GM12878 (cell line): ENCODE measurements around the gene SELPLG. TPM values are rescaled to one million over a fixed set of nuclear protein-coding genes. Genes with fewer than 3 reads are reported as not detected.
A peak's percentile ranks its signal among the peaks of the same experiment; 100 is the strongest.

Experiments
- ATAC-seq: fragments of 200-7000 bp; cut with Tn5 transposase; 3 replicates; pipeline ENCODE4 v1.9.1; 2020; ENCODE audit warnings: mild to moderate bottlenecking, moderate library complexity
- BruUV-seq: library from RNA; stranded (reverse); fragments of 400-500 nt; replicated peaks from 2 replicates; lab custom pipeline; 2021; lab: Mats Ljungman, UMichigan
- CTCF ChIA-PET: fragments of 300-600 bp; sonication (Branson Sonifier 250); formaldehyde crosslinking; extraction: SDS; loops from one replicate; lab custom pipeline; 2021; ENCODE audit warnings: inconsistent platforms; lab: Yijun Ruan, JAX
- POLR2A ChIA-PET: fragments of 350-600 bp; formaldehyde crosslinking; extraction: SDS; loops from one replicate; lab custom pipeline; 2021; ENCODE audit warnings: inconsistent platforms; lab: Charles Lee
- RAD21 ChIA-PET: fragments of 300-600 bp; sonication (Branson Sonifier 250); formaldehyde crosslinking; loops from one replicate; lab custom pipeline; 2023; ENCODE audit warnings: antibody characterized with exemption; ENCODE audit not compliant: unreplicated experiment; lab: Charles Lee
- SMC1A ChIA-PET: fragments of 300-600 bp; sonication (Branson Sonifier 250); formaldehyde crosslinking; loops from one replicate; lab custom pipeline; 2023; ENCODE audit not compliant: unreplicated experiment, uncharacterized antibody; lab: Charles Lee
- DNase-seq: peaks from one replicate; pipeline ENCODE4 v3.0.0-alpha.2; 2011; ENCODE audit warnings: low read depth, low spot score
- FAIRE-seq: peaks from 3 replicates; lab custom pipeline; 2011; peaks lifted over from hg19 to GRCh38; lab: Jason Lieb, UNC
- H2AFZ ChIP-seq: 2 replicates; pipeline ENCODE4 v1.6.0; 2011; ENCODE audit warnings: low read depth, low read length, control low read depth; ENCODE audit not compliant: control insufficient read depth
- H3K27ac ChIP-seq: 2 replicates; pipeline ENCODE4 v1.5.1; 2011; ENCODE audit warnings: control low read depth; ENCODE audit not compliant: control insufficient read depth, insufficient read depth
- H3K27me3 ChIP-seq, 2 experiments: replicated peaks in 1 of 2; 2 replicates each; pipeline versions ENCODE4 v1.6.0 to v1.6.1; 2011; ENCODE audit warnings: low read length in 1 of 2; ENCODE audit not compliant: control insufficient read depth in 2 of 2, insufficient read depth in 2 of 2
- H3K36me3 ChIP-seq, 2 experiments: 2 replicates each; pipeline ENCODE4 v1.5.1; 2011; ENCODE audit warnings: low read length in 1 of 2; ENCODE audit not compliant: control insufficient read depth in 2 of 2, insufficient read depth in 2 of 2
- H3K4me1 ChIP-seq: 2 replicates; pipeline ENCODE4 v1.6.1; 2011; ENCODE audit warnings: mild to moderate bottlenecking, low read length, moderate library complexity, mixed read lengths; ENCODE audit not compliant: control insufficient read depth, insufficient read depth
- H3K4me2 ChIP-seq: 2 replicates; pipeline ENCODE4 v1.6.0; 2011; ENCODE audit warnings: control low read depth; ENCODE audit not compliant: control insufficient read depth, insufficient read depth
- H3K4me3 ChIP-seq: fragments of 200-600 bp; sonication (generic); 2 replicates; pipeline ENCODE4 v1.5.1; 2016
- H3K79me2 ChIP-seq: 2 replicates; pipeline ENCODE4 v1.6.0; 2011; ENCODE audit warnings: low read length; ENCODE audit not compliant: control insufficient read depth, insufficient read depth
- H3K9ac ChIP-seq: 2 replicates; pipeline ENCODE4 v1.8.0; 2011; ENCODE audit warnings: low read length, control low read depth, mixed read lengths; ENCODE audit not compliant: control insufficient read depth, insufficient read depth
- H3K9me3 ChIP-seq: replicated peaks from 3 replicates; pipeline ENCODE4 v1.5.1; 2011; ENCODE audit warnings: mild to moderate bottlenecking, low read length; ENCODE audit not compliant: control insufficient read depth, insufficient read depth
- H4K20me1 ChIP-seq: 2 replicates; pipeline ENCODE4 v1.6.0; 2011; ENCODE audit not compliant: control insufficient read depth, insufficient read depth
- ELK1 ChIP-seq: IDR thresholded peaks from 2 replicates; pipeline ENCODE4 v1.6.1; 2012; ENCODE audit warnings: low read depth, low read length, improper control_type of control experiment
- IKZF2 ChIP-seq, 2 experiments: fragments of 450-650 bp; IDR thresholded peaks; 2 replicates each; pipeline ENCODE4 v1.6.1; 2017; ENCODE audit warnings: mild to moderate bottlenecking in 2 of 2, moderate library complexity in 2 of 2
- MEF2B ChIP-seq: fragments of 450-650 bp; IDR thresholded peaks from 2 replicates; pipeline ENCODE4 v1.6.1; 2018; ENCODE audit warnings: mild to moderate bottlenecking, moderate library complexity; ENCODE audit not compliant: partially characterized antibody, poor library complexity, severe bottlenecking
- MLLT1 ChIP-seq: fragments of 450-650 bp; IDR thresholded peaks from 2 replicates; pipeline ENCODE4 v1.6.1; 2016; ENCODE audit warnings: mild to moderate bottlenecking
- MYB ChIP-seq: fragments of 150-350 bp; IDR thresholded peaks from 2 replicates; pipeline ENCODE4 v1.6.1; 2014; ENCODE audit warnings: mild to moderate bottlenecking, low read depth, low read length, borderline replicate concordance
- NFYB ChIP-seq: IDR thresholded peaks from 2 replicates; pipeline ENCODE4 v1.6.1; 2011; ENCODE audit warnings: low read depth, mild to moderate bottlenecking, low read length, improper control_type of control experiment, moderate library complexity; ENCODE audit not compliant: insufficient read depth
- POLR2AphosphoS2 ChIP-seq: IDR thresholded peaks from 2 replicates; pipeline ENCODE4 v1.6.1; 2011; ENCODE audit warnings: low read depth, mild to moderate bottlenecking, low read length, improper control_type of control experiment, moderate library complexity
- POLR2AphosphoS5 ChIP-seq: IDR thresholded peaks from 2 replicates; pipeline ENCODE4 v1.6.1; 2011; ENCODE audit warnings: mild to moderate bottlenecking, low read length, inconsistent platforms
- RAD21 ChIP-seq: IDR thresholded peaks from 2 replicates; pipeline ENCODE4 v1.6.1; 2011; ENCODE audit warnings: mild to moderate bottlenecking, low read depth, low read length, moderate library complexity; ENCODE audit not compliant: insufficient read depth
- RELB ChIP-seq: fragments of 450-650 bp; IDR thresholded peaks from 2 replicates; pipeline ENCODE4 v1.6.1; 2017; ENCODE audit warnings: low read depth, mild to moderate bottlenecking, moderate library complexity
- RFX5 ChIP-seq: IDR thresholded peaks from 2 replicates; pipeline ENCODE4 v1.6.1; 2011; ENCODE audit warnings: low read depth, low read length, improper control_type of control experiment
- SMAD1 ChIP-seq: fragments of 450-650 bp; IDR thresholded peaks from 2 replicates; pipeline ENCODE4 v1.6.1; 2018; ENCODE audit warnings: mild to moderate bottlenecking, low read depth; ENCODE audit not compliant: partially characterized antibody
- SUZ12 ChIP-seq: fragments of 200-600 bp; sonication (generic); IDR thresholded peaks from one replicate; pipeline ENCODE4 v1.6.1; 2018; ENCODE audit warnings: antibody characterized with exemption, mild to moderate bottlenecking; ENCODE audit not compliant: unreplicated experiment
- WGBS: methylation state at CpG from one replicate; pipeline ENCODE4 v1.1.6; 2016; ENCODE audit warnings: low lambda C conversion rate; ENCODE audit not compliant: insufficient replicate concordance, insufficient coverage; ENCODE audit errors: missing lambda C conversion rate; 5-methylcytosine and 5-hydroxymethylcytosine counted together
- in situ Hi-C: fragments of 300-500 bp; cut with MboI; formaldehyde crosslinking; loops from 9 replicates; pipeline ENCODE4 v1.14.3; 2018; ENCODE audit warnings: mixed read lengths
- intact Hi-C: fragments of 100-400 bp; cut with micrococcal nuclease; formaldehyde crosslinking; loops from one replicate; pipeline ENCODE4 v1.14.2; 2022; ENCODE audit not compliant: unreplicated experiment
- polyA plus RNA-seq, 11 experiments: library from polyadenylated mRNA; depleted of rRNA in 4 of 11; unstranded in 6 of 11; stranded (reverse) in 5 of 11; fragments of >200 nt; fragmentation: Nextera tagmentation in 4 of 11; fragmentation: Illumina TruSeq in 1 of 11; extraction: Ambion mirVana in 4 of 11; extraction: Trizol in 1 of 11; gene quantifications; 1 replicate in 1 of 11; 2 replicates in 10 of 11; pipeline versions ENCODE4 v1.2.1 to v1.2.3, GENCODE V29; 2011 to 2016; ENCODE audit warnings: inconsistent platforms in 2 of 11, missing spikeins in 2 of 11, low read depth in 1 of 11
- total RNA-seq, 4 experiments: library from RNA; depleted of rRNA in 3 of 4; stranded (reverse); fragments of >200 nt in 3 of 4; fragmentation: Illumina TruSeq in 1 of 4; extraction: Trizol in 1 of 4; gene quantifications; 2 replicates each; pipeline versions ENCODE4 v1.2.1 to v1.2.3, GENCODE V29; 2013 to 2021

SELPLG gene
- total and polyA plus RNA-seq, 10 of the 15 experiments (the other 5 are each of a cell fraction or from before 2014, with no cell fraction given), result 3.2 to 32.3 (median 23.9) TPM

GRCh38 chr12:108637222-108637971 is 3.7 kb upstream of the SELPLG start (continued):
- TF ChIP-seq MEF2B, result peak; percentile 42
- TF ChIP-seq POLR2AphosphoS2, result no peak; the same call in 1 of the 2 replicates
- TF ChIP-seq NFYB, result no peak
- no peak for TF ChIP-seq RFX5
- no peak for TF ChIP-seq ELK1

- no peaks in the 10 kb centered on the region; a peak in 1 of 4 replicates for H3K36me3 ChIP-seq
- FAIRE-seq (no peak), DNase-seq (no peak), ATAC-seq (peak; percentile 0)
- H3K4me3 ChIP-seq, result peak overlapping the region; percentile 76
- peak overlapping the region; percentile 78 for H3K9ac ChIP-seq
- ChIA-PET RAD21 (interaction anchor here (0.6 to 17.3 kb wide), 23 partner anchors 17 to 457 kb away, joined by 3 to 413 read pairs (median 6); partner anchors contain the start of genes ALKBH2, CORO1C, ISCU and SART3), SMC1A (interaction anchor here (0.5 to 16.7 kb wide), 31 partner anchors 9 to 315 kb away, joined by 3 to 397 read pairs (median 5); partner anchors contain the start of genes ISCU and SART3), CTCF (interaction anchor here (0.7 to 17.2 kb wide), 12 partner anchors 17 to 315 kb away, joined by 3 to 244 read pairs (median 4); partner anchors contain the start of genes ISCU and SART3), POLR2A (interaction anchor here (0.6 to 10.5 kb wide), 16 partner anchors 9 to 226 kb away, joined by 3 to 199 read pairs (median 4); partner anchors contain the start of gene ISCU)
- 18% methylated on average over 6 of the region's 6 CpGs for WGBS
- peak overlapping the region; percentile 86 for H3K27ac ChIP-seq
- peaks cover 84% of the 10 kb centered on the region for H3K4me1 ChIP-seq
- H4K20me1 ChIP-seq, result no peaks in the 10 kb centered on the region
- H3K79me2 ChIP-seq, result peaks cover 26% of the 10 kb centered on the region
- H3K9me3 ChIP-seq, result no peaks in the 10 kb centered on the region
- H3K27me3 ChIP-seq, result no peaks in the 10 kb centered on the region
- peak overlapping the region; percentile 78 for H3K4me2 ChIP-seq
- BruUV-seq, result TSS peak; percentile 91
- intact Hi-C loops (loop anchor here (1.0 to 10.0 kb wide), 6 partner anchors 19 to 459 kb away; partner anchors contain the start of genes ALKBH2, CMKLR1 and UNG), in situ Hi-C loops (loop anchor here (10.0 kb wide), 1 partner anchor 459 kb away; the partner anchor contains the start of genes ALKBH2 and UNG)
- no peak overlapping the region for H2AFZ ChIP-seq
- TF ChIP-seq RAD21, result no peak
- peak; percentile 97 for TF ChIP-seq MLLT1
- TF ChIP-seq SUZ12, result no peak
- no peak for TF ChIP-seq RELB
- TF ChIP-seq POLR2AphosphoS5, result peak; percentile 96
- peak; percentile 85 for TF ChIP-seq SMAD1
- TF ChIP-seq MYB, result 0 out of 2 replicates have a peak, but pooled peaks have one; percentile 38
- no peak for TF ChIP-seq IKZF2 (IDR thresholded peaks at IDR 0.05)
These were observed 2.5 kb upstream of the SELPLG start for GRCh38 chr12:108635997-108636808.
